ENCODE results near the gene FMC1. TPM values are rescaled to one million over a fixed set of nuclear protein-coding genes. Genes with fewer than 3 reads are reported as not detected.

FMC1 gene
- total and polyA plus RNA-seq, 5 donors from 2014 or later = 3.4 to 56.8 (median 56.4) TPM

- H3K4me1 ChIP-seq (ENCODE audit: control insufficient read depth, insufficient read depth, low read length, poor library complexity, severe bottlenecking) = peaks cover 30% of the 10 kb centered on the region
- peak overlapping the region; percentile 95 to 100 (median 99) for H3K4me3 Mint-ChIP-seq
- no peaks in the 10 kb centered on the region for H3K27me3 ChIP-seq (ENCODE audit: control insufficient read depth, insufficient read depth, low read length)
- no peaks in the 10 kb centered on the region for H3K36me3 Mint-ChIP-seq
- ATAC-seq (ENCODE audit: low read depth in 2 of 2) (peak; percentile 1 to 2), DNase-seq (peak in 2 of 3 donors; percentile 34 to 61)
- H3K4me3 ChIP-seq (ENCODE audit: low read depth, low read length) = peak overlapping the region; percentile 87
- H3K4me1 Mint-ChIP-seq = peaks cover 23 to 51% (median 36%) of the 10 kb centered on the region in 4 donors
- peak overlapping the region; percentile 99 to 100 (median 99) for H3K27ac Mint-ChIP-seq
- H3K27me3 Mint-ChIP-seq = peaks cover 12% of the 10 kb centered on the region
- peak overlapping the region; percentile 100 for H3K27ac ChIP-seq (ENCODE audit: insufficient read depth, low read length, poor library complexity, severe bottlenecking)
- no peaks in the 10 kb centered on the region for H3K9me3 ChIP-seq (ENCODE audit: control insufficient read depth in 2 of 2, low read length in 2 of 2)
- no peaks in the 10 kb centered on the region for H3K9me3 Mint-ChIP-seq
- peaks cover 2% of the 10 kb centered on the region for H3K36me3 ChIP-seq (ENCODE audit: control insufficient read depth, insufficient read depth, low read length)
Observed at GRCh38 chr7:139358541-139359365, 17.6 kb downstream of the FMC1 start.

- peaks cover 12% of the 10 kb centered on the region for H3K27me3 Mint-ChIP-seq
- no peaks in the 10 kb centered on the region for H3K9me3 ChIP-seq (ENCODE audit: control insufficient read depth in 2 of 2, low read length in 2 of 2)
- ATAC-seq (ENCODE audit: low read depth in 2 of 2) (peak; percentile 82 to 84), DNase-seq (peak; percentile 99)
- peak within 1 kb of the TSS; percentile 99 for H3K4me3 ChIP-seq (ENCODE audit: low read depth, low read length)
- H3K4me3 Mint-ChIP-seq = peak within 1 kb of the TSS; percentile 95 to 100 (median 99)
- peaks cover 7% of the 10 kb centered on the region for H3K36me3 ChIP-seq (ENCODE audit: control insufficient read depth, insufficient read depth, low read length)
- no peaks in the 10 kb centered on the region for H3K9me3 Mint-ChIP-seq
- peaks cover 30% of the 10 kb centered on the region for H3K4me1 ChIP-seq (ENCODE audit: control insufficient read depth, insufficient read depth, low read length, poor library complexity, severe bottlenecking)
- no peaks in the 10 kb centered on the region for H3K36me3 Mint-ChIP-seq
- peak within 1 kb of the TSS; percentile 99 to 100 (median 99) for H3K27ac Mint-ChIP-seq
- H3K27me3 ChIP-seq (ENCODE audit: control insufficient read depth, insufficient read depth, low read length) = no peaks in the 10 kb centered on the region
- H3K4me1 Mint-ChIP-seq = peaks cover 23 to 53% (median 39%) of the 10 kb centered on the region in 4 donors
- peak within 1 kb of the TSS; percentile 100 for H3K27ac ChIP-seq (ENCODE audit: insufficient read depth, low read length, poor library complexity, severe bottlenecking)
Observed at GRCh38 chr7:139359366-139360209, 18.5 kb downstream of the FMC1 start, which contains the start of gene LUC7L2. Gene LUC7L2, plus strand, starts transcription at chr7:139359894. Its CDS starts 368 bp downstream, at chr7:139360262.

- H3K4me3 ChIP-seq (ENCODE audit: low read depth, low read length) = peak overlapping the region; percentile 99
- Mint-ChIP-seq H3K27me3 (peaks cover 12% of the 10 kb centered on the region), H3K27ac (peak overlapping the region; percentile 99 to 100 (median 99)), H3K9me3 (no peaks in the 10 kb centered on the region), H3K4me1 (peaks cover 25 to 60% (median 46%) of the 10 kb centered on the region in 4 donors), H3K36me3 (peaks cover 3% of the 10 kb centered on the region), H3K4me3 (peak overlapping the region; percentile 95 to 100 (median 99))
- ATAC-seq (ENCODE audit: low read depth in 2 of 2) = peak; percentile 77 to 80
- DNase-seq = peak; percentile 97 to 98 (median 97)
- peaks cover 13% of the 10 kb centered on the region for H3K36me3 ChIP-seq (ENCODE audit: control insufficient read depth, insufficient read depth, low read length)
- H3K27ac ChIP-seq (ENCODE audit: insufficient read depth, low read length, poor library complexity, severe bottlenecking) = peak overlapping the region; percentile 100
- no peaks in the 10 kb centered on the region for H3K27me3 ChIP-seq (ENCODE audit: control insufficient read depth, insufficient read depth, low read length)
- no peaks in the 10 kb centered on the region for H3K9me3 ChIP-seq (ENCODE audit: control insufficient read depth in 2 of 2, low read length in 2 of 2)
- H3K4me1 ChIP-seq (ENCODE audit: control insufficient read depth, insufficient read depth, low read length, poor library complexity, severe bottlenecking) = peaks cover 32% of the 10 kb centered on the region
Observed at GRCh38 chr7:139360210-139360947, 19.2 kb downstream of the FMC1 start.

- ATAC-seq (ENCODE audit: low read depth in 2 of 2) = no peak
- H3K4me1 ChIP-seq (ENCODE audit: control insufficient read depth, insufficient read depth, low read length, poor library complexity, severe bottlenecking) = peaks cover 37% of the 10 kb centered on the region
- H3K4me1 Mint-ChIP-seq = peaks cover 30 to 64% (median 48%) of the 10 kb centered on the region in 4 donors
Observed at GRCh38 chr7:139360948-139361307, 19.8 kb downstream of the FMC1 start.

GRCh38 chr7:139361523-139361922, 20.4 kb downstream of the FMC1 start:
- peaks cover 12% of the 10 kb centered on the region for H3K27me3 Mint-ChIP-seq
- peaks cover 6% of the 10 kb centered on the region for H3K36me3 Mint-ChIP-seq
- Histone ChIP-seq H3K36me3 (ENCODE audit: control insufficient read depth, insufficient read depth, low read length) (peaks cover 24% of the 10 kb centered on the region), H3K9me3 (ENCODE audit: control insufficient read depth in 2 of 2, low read length in 2 of 2) (no peaks in the 10 kb centered on the region), H3K4me1 (ENCODE audit: control insufficient read depth, insufficient read depth, low read length, poor library complexity, severe bottlenecking) (peaks cover 37% of the 10 kb centered on the region), H3K27ac (ENCODE audit: insufficient read depth, low read length, poor library complexity, severe bottlenecking) (peak overlapping the region; percentile 100), H3K4me3 (ENCODE audit: low read depth, low read length) (peak overlapping the region; percentile 99), H3K27me3 (ENCODE audit: control insufficient read depth, insufficient read depth, low read length) (no peaks in the 10 kb centered on the region)
- H3K4me3 Mint-ChIP-seq = peak overlapping the region; percentile 95 to 100 (median 99)
- ATAC-seq (ENCODE audit: low read depth in 2 of 2) = no peak
- peak overlapping the region in 2 of 3 donors; percentile 99 to 100 for H3K27ac Mint-ChIP-seq
- peaks cover 35 to 70% (median 53%) of the 10 kb centered on the region in 4 donors for H3K4me1 Mint-ChIP-seq
- H3K9me3 Mint-ChIP-seq = no peaks in the 10 kb centered on the region
- DNase-seq = no peak

More at GRCh38 chr7:139360948-139361307, 19.8 kb downstream of the FMC1 start:
- Histone ChIP-seq H3K27me3 (ENCODE audit: control insufficient read depth, insufficient read depth, low read length) (no peaks in the 10 kb centered on the region), H3K36me3 (ENCODE audit: control insufficient read depth, insufficient read depth, low read length) (peaks cover 19% of the 10 kb centered on the region), H3K4me3 (ENCODE audit: low read depth, low read length) (peak overlapping the region; percentile 99), H3K27ac (ENCODE audit: insufficient read depth, low read length, poor library complexity, severe bottlenecking) (peak overlapping the region; percentile 100), H3K9me3 (ENCODE audit: control insufficient read depth in 2 of 2, low read length in 2 of 2) (no peaks in the 10 kb centered on the region)
- Mint-ChIP-seq H3K27ac (peak overlapping the region; percentile 99 to 100 (median 99)), H3K4me3 (peak overlapping the region; percentile 95 to 100 (median 99)), H3K36me3 (peaks cover 6% of the 10 kb centered on the region), H3K9me3 (no peaks in the 10 kb centered on the region), H3K27me3 (peaks cover 12% of the 10 kb centered on the region)
- DNase-seq = no peak

- Mint-ChIP-seq H3K9me3 (no peaks in the 10 kb centered on the region), H3K27ac (peak overlapping the region in 1 of 3 donors; percentile 85), H3K27me3 (peaks cover 12% of the 10 kb centered on the region), H3K4me1 (peaks cover 35 to 72% (median 53%) of the 10 kb centered on the region in 4 donors), H3K4me3 (peak overlapping the region in 3 of 4 donors; percentile 57 to 73 (median 68)), H3K36me3 (peaks cover 6% of the 10 kb centered on the region)
- peaks cover 29% of the 10 kb centered on the region for H3K36me3 ChIP-seq (ENCODE audit: control insufficient read depth, insufficient read depth, low read length)
- no peak for DNase-seq
- no peak for ATAC-seq (ENCODE audit: low read depth in 2 of 2)
- no peaks in the 10 kb centered on the region for H3K27me3 ChIP-seq (ENCODE audit: control insufficient read depth, insufficient read depth, low read length)
- no peak overlapping the region for H3K27ac ChIP-seq (ENCODE audit: insufficient read depth, low read length, poor library complexity, severe bottlenecking)
- peak overlapping the region; percentile 99 for H3K4me3 ChIP-seq (ENCODE audit: low read depth, low read length)
- no peaks in the 10 kb centered on the region for H3K9me3 ChIP-seq (ENCODE audit: control insufficient read depth in 2 of 2, low read length in 2 of 2)
- peaks cover 40% of the 10 kb centered on the region for H3K4me1 ChIP-seq (ENCODE audit: control insufficient read depth, insufficient read depth, low read length, poor library complexity, severe bottlenecking)
Observed at GRCh38 chr7:139362302-139362701, 21.2 kb downstream of the FMC1 start.

- peak overlapping the region; percentile 68 to 79 (median 70) for H3K4me3 Mint-ChIP-seq
- H3K4me1 ChIP-seq (ENCODE audit: control insufficient read depth, insufficient read depth, low read length, poor library complexity, severe bottlenecking) = peaks cover 47% of the 10 kb centered on the region
Observed at GRCh38 chr7:139362981-139363380, 21.8 kb downstream of the FMC1 start.

More at GRCh38 chr7:139362981-139363380, 21.8 kb downstream of the FMC1 start:
- peaks cover 34% of the 10 kb centered on the region for H3K36me3 ChIP-seq (ENCODE audit: control insufficient read depth, insufficient read depth, low read length)
- no peaks in the 10 kb centered on the region for H3K9me3 Mint-ChIP-seq
- H3K9me3 ChIP-seq (ENCODE audit: control insufficient read depth in 2 of 2, low read length in 2 of 2) = no peaks in the 10 kb centered on the region
- DNase-seq (no peak), ATAC-seq (ENCODE audit: low read depth in 2 of 2) (no peak)
- peak overlapping the region; percentile 31 for H3K27ac ChIP-seq (ENCODE audit: insufficient read depth, low read length, poor library complexity, severe bottlenecking)
- no peaks in the 10 kb centered on the region for H3K27me3 ChIP-seq (ENCODE audit: control insufficient read depth, insufficient read depth, low read length)
- peaks cover 35 to 76% (median 59%) of the 10 kb centered on the region in 4 donors for H3K4me1 Mint-ChIP-seq
- peak overlapping the region; percentile 27 for H3K4me3 ChIP-seq (ENCODE audit: low read depth, low read length)
- peaks cover 11% of the 10 kb centered on the region for H3K36me3 Mint-ChIP-seq
- H3K27me3 Mint-ChIP-seq = peaks cover 12% of the 10 kb centered on the region
- peak overlapping the region; percentile 1 to 85 (median 51) for H3K27ac Mint-ChIP-seq

Data from CD4-positive, CD25-positive, alpha-beta regulatory T cell (primary cell).